Measurements from ENCODE around the gene BCL6B.
"Not testable (repeated sequence)": the region's sequence is repeated elsewhere in the genome, so short reads cannot be mapped to it uniquely, and the experiment has no call there.

The BCL6B gene

GRCh38 chr17:6985266-6985665 lies 37.6 kb upstream of the BCL6B start:
- Histone ChIP-seq H4K20me1 (ENCODE audit: insufficient read depth, low read length, poor library complexity, severe bottlenecking) (no peaks in the 10 kb centered on the region), H3K4me3 (ENCODE audit: low read length, poor library complexity, severe bottlenecking) (no peak overlapping the region), H3K9me3 (ENCODE audit: insufficient read depth, low read depth, low read length) (no peaks in the 10 kb centered on the region), H3K9me2 (replicated peaks; ENCODE audit: low read depth, low read length) (no peaks in the 10 kb centered on the region), H2AFZ (ENCODE audit: low read length) (no peak overlapping the region), H3K27me3 (ENCODE audit: insufficient read depth, low read length, poor library complexity, severe bottlenecking) (no peaks in the 10 kb centered on the region), H3K4me2 (ENCODE audit: low read depth, low read length, poor library complexity, severe bottlenecking) (no peak overlapping the region), H3K79me2 (ENCODE audit: insufficient read depth, low read length) (no peaks in the 10 kb centered on the region), H3K36me3 (ENCODE audit: insufficient read depth, low read length) (no peaks in the 10 kb centered on the region), H3K9ac (ENCODE audit: low read depth, low read length, poor library complexity, severe bottlenecking) (no peak overlapping the region), H3K4me1 (ENCODE audit: insufficient read depth, low read length, poor library complexity, severe bottlenecking) (peaks cover 12% of the 10 kb centered on the region), H3F3A (ENCODE audit: low read depth) (no peaks in the 10 kb centered on the region)
- no peak for TF ChIP-seq EZH2phosphoT487 (IDR thresholded peaks at IDR 0.05; ENCODE audit: borderline replicate concordance)
- no peak for TF ChIP-seq CTCF (conservative IDR thresholded peaks at IDR 0.05; ENCODE audit: low read length)

- Histone ChIP-seq H3K9me3 (ENCODE audit: insufficient read depth, low read depth, low read length) (no peaks in the 10 kb centered on the region), H3K27me3 (ENCODE audit: insufficient read depth, low read length, poor library complexity, severe bottlenecking) (no peaks in the 10 kb centered on the region), H2AFZ (ENCODE audit: low read length) (no peak overlapping the region), H3K36me3 (ENCODE audit: insufficient read depth, low read length) (no peaks in the 10 kb centered on the region), H4K20me1 (ENCODE audit: insufficient read depth, low read length, poor library complexity, severe bottlenecking) (no peaks in the 10 kb centered on the region), H3F3A (ENCODE audit: low read depth) (no peaks in the 10 kb centered on the region), H3K9ac (ENCODE audit: low read depth, low read length, poor library complexity, severe bottlenecking) (no peak overlapping the region), H3K79me2 (ENCODE audit: insufficient read depth, low read length) (no peaks in the 10 kb centered on the region), H3K9me2 (replicated peaks; ENCODE audit: low read depth, low read length) (no peaks in the 10 kb centered on the region), H3K4me3 (ENCODE audit: low read length, poor library complexity, severe bottlenecking) (no peak overlapping the region), H3K4me1 (ENCODE audit: insufficient read depth, low read length, poor library complexity, severe bottlenecking) (peaks cover 6% of the 10 kb centered on the region), H3K4me2 (ENCODE audit: low read depth, low read length, poor library complexity, severe bottlenecking) (no peak overlapping the region)
- TF ChIP-seq EZH2phosphoT487 (IDR thresholded peaks at IDR 0.05; ENCODE audit: borderline replicate concordance), result no peak
These were observed 36.2 kb upstream of the BCL6B start for GRCh38 chr17:6986676-6987075.

- Histone ChIP-seq H3K4me1 (ENCODE audit: insufficient read depth, low read length, poor library complexity, severe bottlenecking) (no peaks in the 10 kb centered on the region), H3F3A (ENCODE audit: low read depth) (no peaks in the 10 kb centered on the region), H3K36me3 (ENCODE audit: insufficient read depth, low read length) (no peaks in the 10 kb centered on the region), H3K79me2 (ENCODE audit: insufficient read depth, low read length) (no peaks in the 10 kb centered on the region), H2AFZ (ENCODE audit: low read length) (no peak overlapping the region), H3K9ac (ENCODE audit: low read depth, low read length, poor library complexity, severe bottlenecking) (no peak overlapping the region), H3K4me3 (ENCODE audit: low read length, poor library complexity, severe bottlenecking) (no peak overlapping the region), H3K4me2 (ENCODE audit: low read depth, low read length, poor library complexity, severe bottlenecking) (no peak overlapping the region), H3K9me3 (ENCODE audit: insufficient read depth, low read depth, low read length) (no peaks in the 10 kb centered on the region), H3K9me2 (replicated peaks; ENCODE audit: low read depth, low read length) (no peaks in the 10 kb centered on the region), H4K20me1 (ENCODE audit: insufficient read depth, low read length, poor library complexity, severe bottlenecking) (no peaks in the 10 kb centered on the region), H3K27me3 (ENCODE audit: insufficient read depth, low read length, poor library complexity, severe bottlenecking) (no peaks in the 10 kb centered on the region)
- TF ChIP-seq CTCF (conservative IDR thresholded peaks at IDR 0.05; ENCODE audit: low read length) (no peak), EZH2phosphoT487 (IDR thresholded peaks at IDR 0.05; ENCODE audit: borderline replicate concordance) (no peak)
These were observed 33.1 kb upstream of the BCL6B start for GRCh38 chr17:6989779-6990178.

GRCh38 chr17:6993613-6994056 lies 29.2 kb upstream of the BCL6B start:
- H2AFZ ChIP-seq (ENCODE audit: low read length); H3K27me3 ChIP-seq (ENCODE audit: insufficient read depth, low read length, poor library complexity, severe bottlenecking); H3K36me3 ChIP-seq (ENCODE audit: insufficient read depth, low read length); H3K79me2 ChIP-seq (ENCODE audit: insufficient read depth, low read length); H3K4me1 ChIP-seq (ENCODE audit: insufficient read depth, low read length, poor library complexity, severe bottlenecking); H3K9ac ChIP-seq (ENCODE audit: low read depth, low read length, poor library complexity, severe bottlenecking); H4K20me1 ChIP-seq (ENCODE audit: insufficient read depth, low read length, poor library complexity, severe bottlenecking); H3K4me2 ChIP-seq (ENCODE audit: low read depth, low read length, poor library complexity, severe bottlenecking); H3K4me3 ChIP-seq (ENCODE audit: low read length, poor library complexity, severe bottlenecking); H3K9me2 ChIP-seq (replicated peaks; ENCODE audit: low read depth, low read length); H3F3A ChIP-seq (ENCODE audit: low read depth); H3K9me3 ChIP-seq (ENCODE audit: insufficient read depth, low read depth, low read length): not testable (repeated sequence)
